HuH-7.5 (cell line): ENCODE measurements around the gene LRRC10B.
A peak's percentile ranks its signal among the peaks of the same experiment; 100 is the strongest.
"Not testable (repeated sequence)": the region's sequence is repeated elsewhere in the genome, so short reads cannot be mapped to it uniquely, and the experiment has no call there.

Experiments
- DNase-seq: peaks from one replicate; pipeline ENCODE4 v3.0.0; 2011; ENCODE audit warnings: low spot score

Gene LRRC10B

GRCh38 chr11:61507962-61508861, at the start of gene LRRC10B:
Gene LRRC10B (plus strand): TSS chr11:61508749. CDS start chr11:61508999, 250 bp downstream.
- DNase-seq = peak; percentile 91

GRCh38 chr11:61460474-61460881, 48.1 kb upstream of the LRRC10B start:
- no peak for DNase-seq

- DNase-seq = no peak
These were observed 47.6 kb upstream of the LRRC10B start for GRCh38 chr11:61460986-61461385.

- DNase-seq = not testable (repeated sequence)
These were observed 40.9 kb upstream of the LRRC10B start for GRCh38 chr11:61467602-61468001.

GRCh38 chr11:61468002-61468401, 40.5 kb upstream of the LRRC10B start:
- DNase-seq = no peak

GRCh38 chr11:61472282-61472681, 36.3 kb upstream of the LRRC10B start:
- DNase-seq = no peak

- no peak for DNase-seq
These were observed 35.7 kb upstream of the LRRC10B start for GRCh38 chr11:61472868-61473267.

DNA sequence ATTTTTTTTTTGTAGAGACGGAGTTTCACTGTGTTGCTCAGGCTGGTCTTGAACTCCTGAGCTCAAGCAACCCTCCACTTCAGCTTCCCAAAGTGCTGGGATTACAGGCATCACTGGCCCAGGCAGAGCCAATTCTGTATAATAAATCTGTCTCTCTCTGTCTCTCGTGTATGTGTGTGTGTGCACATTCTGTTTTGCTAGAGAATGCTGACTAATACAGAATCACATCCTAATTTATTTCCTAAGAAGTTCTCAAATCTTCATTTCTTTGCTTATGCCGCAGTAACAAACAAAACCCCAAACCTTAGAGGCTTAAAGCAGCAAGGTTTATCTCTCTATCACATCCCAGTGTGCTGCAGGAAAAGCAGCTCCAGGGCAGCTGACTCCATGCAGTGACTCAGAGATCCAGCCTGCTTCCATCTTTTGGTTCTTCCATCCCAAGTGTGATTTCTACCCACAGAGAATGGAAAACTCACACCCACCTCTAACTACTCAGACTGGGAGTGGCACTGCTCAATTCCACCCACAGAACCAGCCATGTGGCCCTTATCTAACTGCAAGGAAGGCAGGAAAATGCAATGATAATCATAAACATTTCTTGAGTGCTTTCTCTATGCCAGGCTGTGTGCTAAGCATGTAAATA, 35.1 kb upstream of the LRRC10B start:
- DNase-seq = no peak

- DNase-seq = no peak
These were observed 34.4 kb upstream of the LRRC10B start for GRCh38 chr11:61474013-61474643.

- no peak for DNase-seq
These were observed 33.1 kb upstream of the LRRC10B start for GRCh38 chr11:61475433-61475832.

DNA sequence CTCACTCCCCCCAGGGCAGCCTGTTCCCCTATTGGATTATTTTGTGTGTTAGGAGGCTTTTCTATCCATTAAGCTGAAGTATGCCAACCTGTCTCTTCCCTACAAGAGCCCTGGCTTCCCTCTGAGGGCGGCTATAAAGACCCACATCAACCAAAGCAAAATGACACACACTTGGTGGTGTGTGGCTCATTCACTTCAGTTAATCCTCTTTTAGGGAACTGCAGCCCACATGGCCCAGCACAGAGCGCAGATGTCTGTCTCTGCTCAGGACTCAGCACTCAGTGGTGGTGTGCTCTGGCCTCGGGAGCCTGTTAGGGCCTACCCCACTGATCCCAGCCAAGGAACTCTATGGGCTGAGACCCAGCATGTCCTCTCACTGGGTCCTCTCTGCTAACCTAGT, 32.2 kb upstream of the LRRC10B start:
- no peak for DNase-seq

DNA sequence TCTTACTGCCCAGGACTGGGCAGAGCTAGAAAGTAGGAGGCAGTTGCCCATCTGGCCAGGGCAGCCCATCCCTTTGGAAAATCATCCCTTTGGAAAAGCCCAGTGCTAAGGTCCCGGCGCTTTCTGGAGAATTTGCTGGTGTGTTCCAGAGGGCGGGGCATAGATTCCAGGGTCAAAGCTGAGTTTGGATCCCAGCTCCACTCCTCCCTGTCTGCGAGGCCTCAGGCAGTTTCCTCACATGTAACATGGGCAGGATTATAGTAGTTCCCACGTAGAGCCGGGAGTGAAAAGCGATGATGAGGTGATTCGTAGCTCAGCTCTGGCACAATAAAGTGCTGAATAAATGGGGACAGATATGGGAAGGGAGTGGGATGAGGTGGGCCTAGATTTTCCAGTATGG, 31.4 kb upstream of the LRRC10B start:
- no peak for DNase-seq

GRCh38 chr11:61477727-61478148, 30.8 kb upstream of the LRRC10B start:
- DNase-seq = peak; percentile 89

GRCh38 chr11:61479360-61480058, 29.0 kb upstream of the LRRC10B start:
- DNase-seq = not testable (repeated sequence)

GRCh38 chr11:61480261-61480993, 28.1 kb upstream of the LRRC10B start:
- DNase-seq = no peak

DNA sequence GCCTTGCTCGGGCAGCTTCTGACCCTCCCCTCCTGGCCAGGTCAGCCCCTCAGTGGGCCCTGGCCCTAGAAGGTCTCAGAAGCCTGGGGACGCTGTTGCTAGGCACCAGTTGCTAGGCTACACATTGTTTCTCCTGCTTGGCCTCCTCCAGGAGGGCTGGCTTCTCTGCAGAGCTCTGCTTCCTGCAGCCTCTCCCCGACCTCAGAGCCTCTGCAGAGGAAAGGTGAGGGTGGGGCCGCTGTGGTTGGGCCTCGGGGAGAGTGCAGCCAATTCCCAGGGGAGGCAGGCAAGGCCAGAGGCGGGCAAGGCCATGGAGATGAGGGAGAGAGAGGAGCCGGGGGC, 27.6 kb upstream of the LRRC10B start:
- no peak for DNase-seq

GRCh38 chr11:61481806-61482205, 26.7 kb upstream of the LRRC10B start:
- DNase-seq = no peak

DNA sequence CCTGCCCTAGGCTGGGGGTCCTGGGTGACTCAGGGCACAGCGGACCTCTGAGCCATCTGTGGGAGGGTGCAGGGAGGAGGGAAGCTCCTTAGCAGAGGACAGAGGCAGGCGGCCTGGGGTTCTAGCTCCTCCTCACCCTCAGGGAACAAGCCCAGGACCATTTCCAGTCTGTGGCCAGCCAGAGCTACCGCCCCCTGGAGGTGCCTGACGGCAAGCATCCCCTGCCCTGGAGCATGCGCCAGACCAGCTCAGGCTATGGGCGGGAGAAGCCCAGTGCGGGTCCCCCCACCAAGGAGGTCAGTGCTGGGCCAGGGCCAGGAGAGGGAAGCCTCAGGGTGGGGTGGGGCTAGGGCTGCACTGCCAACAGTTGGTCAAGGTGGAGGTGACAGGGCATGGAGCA, 26.0 kb upstream of the LRRC10B start:
- peak; percentile 95 for DNase-seq

- DNase-seq = no peak
These were observed 24.0 kb upstream of the LRRC10B start for GRCh38 chr11:61484541-61484940.

GRCh38 chr11:61485080-61485479, 23.5 kb upstream of the LRRC10B start:
- DNase-seq = no peak

- no peak for DNase-seq
These were observed 22.4 kb upstream of the LRRC10B start for GRCh38 chr11:61486011-61486620.
